Measurements from ENCODE around the gene CDH23. TPM values are rescaled to one million over a fixed set of nuclear protein-coding genes. Genes with fewer than 3 reads are reported as not detected.
A peak's percentile ranks its signal among the peaks of the same experiment; 100 is the strongest.

Gene CDH23
- total and polyA plus RNA-seq, 9 of the 15 experiments (the other 6 are each of a cell fraction or from before 2014, with no cell fraction given), result 0.18 to 1.2 (median 0.47) TPM

GRCh38 chr10:71763352-71764127, 366.8 kb downstream of the CDH23 start (continued):
- TF ChIP-seq SFPQ (IDR thresholded peaks at IDR 0.05; ENCODE audit: low read depth, low read length) (no peak), SP1 (CRISPR knock-in tag; IDR thresholded peaks at IDR 0.05) (0 out of 2 replicates have a peak, but pooled peaks have one; percentile 28), HMGN3 (IDR thresholded peaks at IDR 0.05; ENCODE audit: borderline replicate concordance, extremely low read depth, insufficient read length, low read depth, low read length) (no peak), ESRRB (CRISPR knock-in tag; IDR thresholded peaks at IDR 0.05; ENCODE audit: borderline replicate concordance) (no peak), PHF8 (IDR thresholded peaks at IDR 0.05; ENCODE audit: borderline replicate concordance, low read length) (no peak), HBP1 (CRISPR knock-in tag; IDR thresholded peaks at IDR 0.05) (no peak), FOXP4 (CRISPR knock-in tag; IDR thresholded peaks at IDR 0.05; ENCODE audit: borderline replicate concordance) (no peak), TCFL5 (CRISPR knock-in tag; conservative IDR thresholded peaks at IDR 0.05) (no peak), CTBP1 (IDR thresholded peaks at IDR 0.05; ENCODE audit: borderline replicate concordance) (peak; percentile 53), SAP30 (IDR thresholded peaks at IDR 0.05; ENCODE audit: borderline replicate concordance, insufficient read depth, low read depth, low read length, poor library complexity, severe bottlenecking) (no peak), CHAMP1 (IDR thresholded peaks at IDR 0.05) (no peak), POLR2B (IDR thresholded peaks at IDR 0.05; ENCODE audit: low read depth, partially characterized antibody) (no peak), NONO (IDR thresholded peaks at IDR 0.05; ENCODE audit: low read depth in 2 of 2, low read length in 1 of 2) (no peak), PHF21A (IDR thresholded peaks at IDR 0.05; ENCODE audit: borderline replicate concordance, low read depth) (no peak), ZNF785 (CRISPR knock-in tag; IDR thresholded peaks at IDR 0.05) (no peak)
